GM23248 (cell line): ENCODE measurements around the gene SPATA16. TPM values are rescaled to one million over a fixed set of nuclear protein-coding genes. Genes with fewer than 3 reads are reported as not detected.

Experiments used
- DNase-seq: peaks from one replicate; pipeline ENCODE4 v3.0.0-alpha.2; 2015
- H2AFZ ChIP-seq: fragments of 200-600 bp; sonication (generic); 2 replicates; pipeline ENCODE4 v1.6.1; 2016; ENCODE audit warnings: antibody characterized with exemption
- H3F3A ChIP-seq: fragments of 200-600 bp; sonication (generic); 2 replicates; pipeline ENCODE4 v1.6.1; 2016; ENCODE audit warnings: mild to moderate bottlenecking, antibody characterized with exemption, mixed run types; ENCODE audit not compliant: insufficient read depth
- H3K27ac ChIP-seq: fragments of 200-600 bp; sonication (generic); 2 replicates; pipeline ENCODE4 v1.5.1; 2016; ENCODE audit warnings: mild to moderate bottlenecking
- H3K27me3 ChIP-seq: fragments of 200-600 bp; sonication (generic); replicated peaks from 2 replicates; pipeline ENCODE4 v1.6.1; 2016; ENCODE audit warnings: mild to moderate bottlenecking; ENCODE audit not compliant: insufficient read depth
- H3K36me3 ChIP-seq: fragments of 200-600 bp; sonication (generic); 2 replicates; pipeline ENCODE4 v1.6.1; 2016; ENCODE audit warnings: low read depth, mild to moderate bottlenecking
- H3K4me1 ChIP-seq: fragments of 200-600 bp; sonication (generic); 2 replicates; pipeline ENCODE4 v1.6.1; 2016; ENCODE audit warnings: mild to moderate bottlenecking; ENCODE audit not compliant: insufficient read depth
- H3K4me2 ChIP-seq: fragments of 200-600 bp; sonication (generic); one replicate; pipeline ENCODE4 v1.6.1; 2016; ENCODE audit warnings: mild to moderate bottlenecking; ENCODE audit not compliant: unreplicated experiment
- H3K4me3 ChIP-seq: fragments of 200-600 bp; sonication (generic); 2 replicates; pipeline ENCODE4 v1.5.1; 2016; ENCODE audit warnings: mild to moderate bottlenecking
- H3K79me2 ChIP-seq: fragments of 200-600 bp; sonication (generic); 2 replicates; pipeline ENCODE4 v1.6.1; 2016; ENCODE audit warnings: mild to moderate bottlenecking; ENCODE audit not compliant: insufficient read depth
- H3K9ac ChIP-seq: fragments of 200-600 bp; sonication (generic); 2 replicates; pipeline ENCODE4 v1.6.1; 2016; ENCODE audit warnings: mild to moderate bottlenecking
- H3K9me2 ChIP-seq: fragments of 200-600 bp; sonication (generic); 2 replicates; pipeline ENCODE4 v1.6.1; 2016; ENCODE audit warnings: mixed run types, mild to moderate bottlenecking, moderate library complexity; ENCODE audit not compliant: insufficient read depth
- H3K9me3 ChIP-seq: fragments of 200-600 bp; sonication (generic); one replicate; pipeline ENCODE4 v1.6.1; 2017; ENCODE audit warnings: low read depth
- H4K20me1 ChIP-seq: fragments of 200-600 bp; sonication (generic); 2 replicates; pipeline ENCODE4 v1.6.0; 2016; ENCODE audit not compliant: insufficient read depth
- EZH2 ChIP-seq: fragments of 200-600 bp; sonication (generic); IDR thresholded peaks from 2 replicates; pipeline ENCODE4 v1.6.1; 2018; ENCODE audit warnings: antibody characterized with exemption, mild to moderate bottlenecking; ENCODE audit not compliant: insufficient read depth, poor library complexity, severe bottlenecking
- EZH2phosphoT487 ChIP-seq: fragments of 200-600 bp; sonication (generic); IDR thresholded peaks from 2 replicates; pipeline ENCODE4 v1.6.1; 2018; ENCODE audit warnings: antibody characterized with exemption, moderate library complexity, mild to moderate bottlenecking, low read depth; ENCODE audit not compliant: insufficient read depth
- WGBS, 2 experiments: methylation state at CpG; one replicate each; pipeline ENCODE4 v1.1.6; 2015 to 2017; ENCODE audit warnings: low lambda C conversion rate in 2 of 2, low coverage in 1 of 2; ENCODE audit errors: missing lambda C conversion rate in 2 of 2; 5-methylcytosine and 5-hydroxymethylcytosine counted together
- in situ Hi-C: fragments of 300-500 bp; cut with MboI; formaldehyde crosslinking; loops from 2 replicates; pipeline ENCODE4 v1.15.0; 2020
- polyA plus RNA-seq: library from polyadenylated mRNA; unstranded; fragments of >200 nt; fragmentation: Nextera tagmentation; extraction: Ambion mirVana; gene quantifications from 2 replicates; pipeline ENCODE4 v1.2.1, GENCODE V29; 2016
- total RNA-seq: library from RNA; depleted of rRNA; stranded (reverse); fragments of >200 nt; shearing (Covaris generic); gene quantifications from 2 replicates; pipeline ENCODE4 v1.2.3, GENCODE V29; 2014

SPATA16 gene
- total and polyA plus RNA-seq, 2 experiments from 2014 or later: not detected

DNA sequence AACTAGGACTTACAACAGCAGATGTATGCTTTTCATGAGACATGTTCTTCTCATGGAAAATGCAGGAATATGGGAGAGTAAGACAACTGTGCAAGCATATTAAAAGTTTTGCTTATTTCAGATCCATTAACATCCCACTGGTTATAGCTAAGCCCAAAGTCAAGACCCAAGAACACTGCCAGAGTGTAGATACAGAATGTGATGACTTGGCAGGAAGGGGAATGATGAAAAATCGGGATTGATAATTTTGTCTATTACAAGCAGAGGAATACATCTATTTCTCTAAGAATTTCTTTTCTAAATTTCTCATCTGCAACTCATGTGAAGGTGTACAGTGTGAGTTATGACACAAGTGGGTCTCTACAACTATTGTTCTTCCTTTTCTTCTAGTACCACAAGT lies 76.4 kb downstream of the SPATA16 start:
- in situ Hi-C loops: no loop called here
- no peak for TF ChIP-seq EZH2phosphoT487
- TF ChIP-seq EZH2: no peak

DNA sequence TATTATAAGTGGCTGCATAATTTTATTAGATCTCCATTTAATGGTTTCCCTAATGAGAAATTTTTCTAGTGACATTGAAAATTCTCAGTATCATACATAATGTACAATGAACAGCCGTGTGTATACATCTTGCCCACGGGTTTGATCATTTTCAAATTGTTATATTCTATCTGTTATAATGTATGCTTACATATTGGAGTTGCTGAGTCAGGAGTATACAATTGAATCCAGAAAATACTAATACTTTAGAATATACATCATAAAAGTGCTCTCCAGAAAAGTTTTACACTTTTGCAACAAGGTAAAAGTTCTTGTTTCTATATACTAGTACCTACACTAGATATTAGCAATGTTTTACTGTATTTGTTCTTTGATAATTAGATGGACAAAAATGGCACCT lies 82.8 kb downstream of the SPATA16 start:
- Histone ChIP-seq H3K4me3 (no peak overlapping the region), H3K27ac (no peak overlapping the region), H3K4me1 (no peaks in the 10 kb centered on the region), H3K79me2 (no peaks in the 10 kb centered on the region), H3K36me3 (no peaks in the 10 kb centered on the region), H3K9me2 (no peaks in the 10 kb centered on the region), H4K20me1 (no peaks in the 10 kb centered on the region), H2AFZ (no peak overlapping the region), H3K9me3 (no peaks in the 10 kb centered on the region), H3K9ac (no peak overlapping the region), H3F3A (no peaks in the 10 kb centered on the region), H3K27me3 (no peaks in the 10 kb centered on the region), H3K4me2 (no peak overlapping the region)
- in situ Hi-C loops: no loop called here
- 13 to 16% methylated on average over 2 of the region's 2 CpGs for WGBS, 2 experiments
- TF ChIP-seq EZH2 (no peak), EZH2phosphoT487 (no peak)
- DNase-seq: no peak

More for the DNA sequence above, 76.4 kb downstream of the SPATA16 start:
- H3K4me2 ChIP-seq: no peak overlapping the region
- H3K36me3 ChIP-seq: no peaks in the 10 kb centered on the region
- WGBS, 2 experiments: 16 to 21% methylated on average over 1 of the region's 1 CpG
- no peaks in the 10 kb centered on the region for H3K79me2 ChIP-seq
- H3K9me3 ChIP-seq: no peaks in the 10 kb centered on the region
- no peak overlapping the region for H3K9ac ChIP-seq
- no peaks in the 10 kb centered on the region for H3F3A ChIP-seq
- H3K27ac ChIP-seq: no peak overlapping the region
- DNase-seq: no peak
- no peaks in the 10 kb centered on the region for H4K20me1 ChIP-seq
- no peaks in the 10 kb centered on the region for H3K9me2 ChIP-seq
- no peaks in the 10 kb centered on the region for H3K4me1 ChIP-seq
- H2AFZ ChIP-seq: no peak overlapping the region
- H3K4me3 ChIP-seq: no peak overlapping the region
- H3K27me3 ChIP-seq: 0 out of 2 replicates have a peak, but pooled peaks cover 5% of the 10 kb centered on the region

GRCh38 chr3:173055228-173055933 lies 85.7 kb downstream of the SPATA16 start:
- Histone ChIP-seq H3K27ac (no peak overlapping the region), H3K27me3 (no peaks in the 10 kb centered on the region), H3K9ac (no peak overlapping the region), H3K79me2 (no peaks in the 10 kb centered on the region), H3K9me2 (no peaks in the 10 kb centered on the region), H2AFZ (no peak overlapping the region), H3K4me1 (no peaks in the 10 kb centered on the region), H4K20me1 (no peaks in the 10 kb centered on the region), H3K36me3 (no peaks in the 10 kb centered on the region), H3F3A (no peaks in the 10 kb centered on the region), H3K9me3 (no peaks in the 10 kb centered on the region), H3K4me3 (no peak overlapping the region), H3K4me2 (no peak overlapping the region)
- no peak for DNase-seq
- in situ Hi-C loops: no loop called here
- 31 to 34% methylated on average over 2 of the region's 2 CpGs for WGBS, 2 experiments
- no peak for TF ChIP-seq EZH2
- TF ChIP-seq EZH2phosphoT487: no peak

DNA sequence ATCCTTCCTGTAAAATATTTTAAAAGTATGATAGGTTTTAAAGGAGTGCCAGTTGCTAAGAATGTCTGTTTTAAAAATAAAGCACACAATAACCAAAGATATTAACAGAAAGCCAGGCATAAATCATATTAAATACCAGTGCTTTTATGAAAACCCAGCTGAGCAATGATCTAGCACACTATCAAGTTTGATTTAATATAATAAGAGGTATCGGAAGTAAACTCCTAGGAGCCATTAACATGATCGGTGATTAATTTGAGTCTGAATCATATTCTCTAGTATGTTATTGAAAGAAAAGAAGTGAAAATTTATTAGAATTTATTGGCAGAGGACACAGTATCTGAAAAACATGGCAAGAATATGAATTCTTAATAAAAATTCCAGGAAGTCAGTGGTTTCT lies 91.7 kb downstream of the SPATA16 start:
- TF ChIP-seq EZH2 (no peak), EZH2phosphoT487 (no peak)
- Histone ChIP-seq H3K9me3 (no peaks in the 10 kb centered on the region), H3K9me2 (no peaks in the 10 kb centered on the region), H2AFZ (no peak overlapping the region), H3K4me3 (no peak overlapping the region), H3K36me3 (no peaks in the 10 kb centered on the region), H3K4me2 (no peak overlapping the region), H4K20me1 (no peaks in the 10 kb centered on the region), H3K27me3 (peaks cover 19% of the 10 kb centered on the region), H3F3A (no peaks in the 10 kb centered on the region), H3K9ac (no peak overlapping the region), H3K79me2 (no peaks in the 10 kb centered on the region), H3K4me1 (no peaks in the 10 kb centered on the region), H3K27ac (no peak overlapping the region)
- in situ Hi-C loops: loop anchor here (10.0 kb wide), 1 partner anchor 215 kb away; no protein-coding TSS in a partner anchor
- DNase-seq: no peak
- WGBS, 2 experiments: 29 to 35% methylated on average over 2 of the region's 2 CpGs
